OCI-LY1 (cell line): ENCODE data around the gene UBE2K.

Source experiments
- EZH2 ChIP-seq: fragments of 200-600 bp; sonication (generic), shearing (Covaris generic); IDR thresholded peaks from 2 replicates; pipeline ENCODE4 v1.8.0; 2017; ENCODE audit warnings: borderline replicate concordance, mixed run types, mild to moderate bottlenecking, antibody characterized with exemption, low read length, moderate library complexity, mixed read lengths
- TF ChIP-seq, protein P1 (sequence below): fragments of 200-600 bp; sonication (generic), shearing (Covaris generic); IDR thresholded peaks from 2 replicates; pipeline ENCODE4 v1.5.1; 2017; ENCODE audit warnings: mild to moderate bottlenecking, antibody characterized with exemption, low read length, moderate library complexity, mixed read lengths

DNA sequence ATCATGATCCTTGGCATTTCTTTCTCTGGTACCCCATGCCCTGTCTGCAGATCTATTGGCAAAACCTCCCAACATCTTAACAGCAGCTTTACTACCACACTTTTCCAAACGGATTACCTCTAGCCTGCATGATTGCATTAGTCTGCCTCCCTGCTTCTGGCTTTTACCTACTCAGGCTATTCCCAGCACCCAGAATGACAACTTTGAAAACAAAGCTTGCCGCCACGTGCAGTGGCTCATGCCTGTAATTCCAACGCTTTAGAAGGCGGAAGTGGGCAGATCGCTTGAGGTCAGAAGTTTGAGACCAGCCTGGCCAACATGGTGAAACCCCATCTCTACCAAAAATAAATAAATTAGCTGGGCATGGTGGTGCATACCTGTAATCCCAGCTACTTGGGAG lies 60.2 kb downstream of the UBE2K start:
- TF ChIP-seq, protein P1, sequence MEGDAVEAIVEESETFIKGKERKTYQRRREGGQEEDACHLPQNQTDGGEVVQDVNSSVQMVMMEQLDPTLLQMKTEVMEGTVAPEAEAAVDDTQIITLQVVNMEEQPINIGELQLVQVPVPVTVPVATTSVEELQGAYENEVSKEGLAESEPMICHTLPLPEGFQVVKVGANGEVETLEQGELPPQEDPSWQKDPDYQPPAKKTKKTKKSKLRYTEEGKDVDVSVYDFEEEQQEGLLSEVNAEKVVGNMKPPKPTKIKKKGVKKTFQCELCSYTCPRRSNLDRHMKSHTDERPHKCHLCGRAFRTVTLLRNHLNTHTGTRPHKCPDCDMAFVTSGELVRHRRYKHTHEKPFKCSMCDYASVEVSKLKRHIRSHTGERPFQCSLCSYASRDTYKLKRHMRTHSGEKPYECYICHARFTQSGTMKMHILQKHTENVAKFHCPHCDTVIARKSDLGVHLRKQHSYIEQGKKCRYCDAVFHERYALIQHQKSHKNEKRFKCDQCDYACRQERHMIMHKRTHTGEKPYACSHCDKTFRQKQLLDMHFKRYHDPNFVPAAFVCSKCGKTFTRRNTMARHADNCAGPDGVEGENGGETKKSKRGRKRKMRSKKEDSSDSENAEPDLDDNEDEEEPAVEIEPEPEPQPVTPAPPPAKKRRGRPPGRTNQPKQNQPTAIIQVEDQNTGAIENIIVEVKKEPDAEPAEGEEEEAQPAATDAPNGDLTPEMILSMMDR = no peak
- no peak for TF ChIP-seq EZH2
